HG02623 (cell line): Measurements from ENCODE around the gene FAM25A.
"Not testable (repeated sequence)": the region's sequence is repeated elsewhere in the genome, so short reads cannot be mapped to it uniquely, and the experiment has no call there.

Source experiments
- ATAC-seq: cut with Tn5 transposase; IDR thresholded peaks from one replicate; pipeline ENCODE4 v1.9.1; 2021; ENCODE audit warnings: moderate library complexity; ENCODE audit not compliant: unreplicated experiment

FAM25A gene

GRCh38 chr10:87020056-87020455, at the start of gene FAM25A:
TSS of gene FAM25A (plus strand) at chr10:87020294. CDS start at chr10:87020325, 31 bp downstream.
- ATAC-seq, result not testable (repeated sequence)

- ATAC-seq, result no peak
These were observed 49.2 kb upstream of the FAM25A start for GRCh38 chr10:86970982-86971231.

- peak; percentile 81 for ATAC-seq
These were observed 48.7 kb upstream of the FAM25A start for GRCh38 chr10:86971232-86971991.

GRCh38 chr10:86972613-86973380, 47.3 kb upstream of the FAM25A start:
- no peak for ATAC-seq

- no peak for ATAC-seq
These were observed 45.6 kb upstream of the FAM25A start for GRCh38 chr10:86974484-86974883.

- no peak for ATAC-seq
These were observed 43.6 kb upstream of the FAM25A start for GRCh38 chr10:86976362-86977056.

GRCh38 chr10:86978457-86978856, 41.6 kb upstream of the FAM25A start:
- ATAC-seq, result not testable (repeated sequence)

GRCh38 chr10:86979296-86979818, 40.7 kb upstream of the FAM25A start:
- no peak for ATAC-seq

- no peak for ATAC-seq
These were observed 40.1 kb upstream of the FAM25A start for GRCh38 chr10:86979977-86980448.

- ATAC-seq, result not testable (repeated sequence)
These were observed 39.1 kb upstream of the FAM25A start for GRCh38 chr10:86981020-86981419.

GRCh38 chr10:86981716-86982115, 38.4 kb upstream of the FAM25A start:
- ATAC-seq, result no peak

GRCh38 chr10:86984498-86984897, 35.6 kb upstream of the FAM25A start:
- ATAC-seq, result not testable (repeated sequence)

- ATAC-seq, result no peak
These were observed 31.6 kb upstream of the FAM25A start for GRCh38 chr10:86988520-86988919.

- not testable (repeated sequence) for ATAC-seq
These were observed 28.7 kb upstream of the FAM25A start for GRCh38 chr10:86991362-86991761.

- no peak for ATAC-seq
These were observed 27.6 kb upstream of the FAM25A start for GRCh38 chr10:86992456-86992855.

- ATAC-seq, result no peak
These were observed 27.2 kb upstream of the FAM25A start for GRCh38 chr10:86992929-86993328.

- not testable (repeated sequence) for ATAC-seq
These were observed 20.2 kb upstream of the FAM25A start for GRCh38 chr10:86999802-87000403.

GRCh38 chr10:87000491-87000890, 19.6 kb upstream of the FAM25A start:
- no peak for ATAC-seq

- ATAC-seq, result not testable (repeated sequence)
These were observed 13.0 kb upstream of the FAM25A start for GRCh38 chr10:87007124-87007523.

GRCh38 chr10:87007674-87008073, 12.4 kb upstream of the FAM25A start:
- not testable (repeated sequence) for ATAC-seq

GRCh38 chr10:87008303-87008702, 11.8 kb upstream of the FAM25A start:
- not testable (repeated sequence) for ATAC-seq
